ENCODE results near the gene ANO4.
A peak's percentile ranks its signal among the peaks of the same experiment; 100 is the strongest.

ANO4 gene

GRCh38 chr12:100995201-100995600 lies 200.6 kb downstream of the ANO4 start:
- DNase-seq = no peak

GRCh38 chr12:100995771-100996170 lies 201.2 kb downstream of the ANO4 start:
- no peak for DNase-seq

- DNase-seq = no peak
Observed at GRCh38 chr12:101001669-101002068, 207.1 kb downstream of the ANO4 start.

GRCh38 chr12:101002696-101003419 lies 208.3 kb downstream of the ANO4 start:
- no peak for DNase-seq

- no peak for DNase-seq
Observed at GRCh38 chr12:101004898-101005297, 210.3 kb downstream of the ANO4 start.

- no peak for DNase-seq
Observed at GRCh38 chr12:101009274-101009673, 214.7 kb downstream of the ANO4 start.

GRCh38 chr12:101010896-101011295 lies 216.3 kb downstream of the ANO4 start:
- no peak for DNase-seq

GRCh38 chr12:101013993-101014392 lies 219.4 kb downstream of the ANO4 start:
- no peak for DNase-seq

GRCh38 chr12:101015044-101015443 lies 220.5 kb downstream of the ANO4 start:
- DNase-seq = no peak

- peak; percentile 42 for DNase-seq
Observed at GRCh38 chr12:101018540-101018939, 224.0 kb downstream of the ANO4 start.

- no peak for DNase-seq
Observed at GRCh38 chr12:101019201-101019600, 224.6 kb downstream of the ANO4 start.

GRCh38 chr12:101019667-101020066 lies 225.1 kb downstream of the ANO4 start:
- no peak for DNase-seq

GRCh38 chr12:101021442-101021841 lies 226.9 kb downstream of the ANO4 start:
- DNase-seq = no peak

GRCh38 chr12:101021911-101022388 lies 227.4 kb downstream of the ANO4 start:
- peak; percentile 62 for DNase-seq

- DNase-seq = no peak
Observed at GRCh38 chr12:101027200-101027599, 232.6 kb downstream of the ANO4 start.

GRCh38 chr12:101027816-101028215 lies 233.2 kb downstream of the ANO4 start:
- no peak for DNase-seq

- DNase-seq = no peak
Observed at GRCh38 chr12:101038289-101038871, 243.8 kb downstream of the ANO4 start.

- no peak for DNase-seq
Observed at GRCh38 chr12:101039848-101040531, 245.4 kb downstream of the ANO4 start.

GRCh38 chr12:101040936-101041335 lies 246.4 kb downstream of the ANO4 start:
- DNase-seq = no peak

GRCh38 chr12:101042211-101042610 lies 247.6 kb downstream of the ANO4 start:
- DNase-seq = no peak

- DNase-seq = peak; percentile 6
Observed at GRCh38 chr12:101044512-101045059, 250.0 kb downstream of the ANO4 start.

- DNase-seq = no peak
Observed at GRCh38 chr12:101045486-101046464, 251.2 kb downstream of the ANO4 start.
